SK-N-SH treated with all-trans-retinoic acid at 6 μM for 48 hours (cell line): ENCODE data around the gene HOXA7.

ENCODE experiments used
- ISL1 ChIP-seq: fragments of 250-450 bp; sonication (Bioruptor Pico); IDR thresholded peaks from 2 replicates; pipeline ENCODE4 v2.1.2; 2022; ENCODE audit warnings: mild to moderate bottlenecking, moderate library complexity
- PATZ1 ChIP-seq: fragments of 250-450 bp; sonication (Bioruptor Pico); IDR thresholded peaks from 2 replicates; pipeline ENCODE4 v1.8.0; 2020; ENCODE audit warnings: mild to moderate bottlenecking, moderate library complexity, borderline replicate concordance
- PPARA ChIP-seq: fragments of 250-450 bp; sonication (Bioruptor Pico); IDR thresholded peaks from 2 replicates; pipeline ENCODE4 v1.5.0; 2020; ENCODE audit warnings: mild to moderate bottlenecking, borderline replicate concordance
- RARB ChIP-seq: fragments of 250-450 bp; sonication (Bioruptor Pico); IDR thresholded peaks from 2 replicates; pipeline ENCODE4 v1.8.0; 2021; ENCODE audit warnings: mild to moderate bottlenecking, moderate library complexity
- TOX ChIP-seq: fragments of 250-450 bp; sonication (Bioruptor Pico); IDR thresholded peaks from 2 replicates; pipeline ENCODE4 v1.8.0; 2021; ENCODE audit warnings: mild to moderate bottlenecking, moderate library complexity, borderline replicate concordance
- ZNF8 ChIP-seq: fragments of 450-650 bp; formaldehyde crosslinking; IDR thresholded peaks from 2 replicates; pipeline ENCODE4 v1.5.0; 2020; ENCODE audit warnings: mild to moderate bottlenecking, moderate library complexity

- TF ChIP-seq RARB (CRISPR knock-in tag) (no peak), ISL1 (CRISPR knock-in tag) (no peak), PATZ1 (CRISPR knock-in tag) (no peak), PPARA (CRISPR knock-in tag) (no peak), TOX (CRISPR knock-in tag) (no peak), ZNF8 (CRISPR knock-in tag) (no peak)
Observed at GRCh38 chr7:27171325-27171636, 14.8 kb upstream of the HOXA7 start.
